HG02642 (cell line): ENCODE results near the gene WASHC1.
"Not testable (repeated sequence)": the region's sequence is repeated elsewhere in the genome, so short reads cannot be mapped to it uniquely, and the experiment has no call there.

ENCODE experiments used
- ATAC-seq: cut with Tn5 transposase; IDR thresholded peaks from one replicate; pipeline ENCODE4 v1.9.1; 2021; ENCODE audit warnings: mild to moderate bottlenecking; ENCODE audit not compliant: unreplicated experiment, poor library complexity

The WASHC1 gene

DNA sequence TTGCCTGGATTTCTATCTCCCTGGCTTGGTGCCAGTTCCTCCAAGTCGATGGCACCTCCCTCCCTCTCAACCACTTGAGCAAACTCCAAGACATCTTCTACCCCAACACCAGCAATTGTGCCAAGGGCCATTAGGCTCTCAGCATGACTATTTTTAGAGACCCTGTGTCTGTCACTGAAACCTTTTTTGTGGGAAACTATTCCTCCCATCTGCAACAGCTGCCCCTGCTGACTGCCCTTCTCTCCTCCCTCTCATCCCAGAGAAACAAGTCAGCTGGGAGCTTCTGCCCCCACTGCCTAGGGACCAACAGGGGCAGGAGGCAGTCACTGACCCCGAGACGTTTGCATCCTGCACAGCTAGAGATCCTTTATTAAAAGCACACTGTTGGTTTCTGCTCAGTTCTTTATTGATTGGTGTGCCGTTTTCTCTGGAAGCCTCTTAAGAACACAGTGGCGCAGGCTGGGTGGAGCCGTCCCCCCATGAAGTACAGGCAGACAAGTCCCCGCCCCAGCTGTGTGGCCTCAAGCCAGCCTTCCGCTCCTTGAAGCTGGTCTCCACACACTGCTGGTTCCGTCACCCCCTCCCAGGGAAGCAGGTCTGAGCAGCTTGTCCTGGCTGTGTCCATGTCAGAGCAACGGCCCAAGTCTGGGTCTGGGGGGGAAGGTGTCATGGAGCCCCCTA, 15.0 kb downstream of the WASHC1 start:
- ATAC-seq, result not testable (repeated sequence)

DNA sequence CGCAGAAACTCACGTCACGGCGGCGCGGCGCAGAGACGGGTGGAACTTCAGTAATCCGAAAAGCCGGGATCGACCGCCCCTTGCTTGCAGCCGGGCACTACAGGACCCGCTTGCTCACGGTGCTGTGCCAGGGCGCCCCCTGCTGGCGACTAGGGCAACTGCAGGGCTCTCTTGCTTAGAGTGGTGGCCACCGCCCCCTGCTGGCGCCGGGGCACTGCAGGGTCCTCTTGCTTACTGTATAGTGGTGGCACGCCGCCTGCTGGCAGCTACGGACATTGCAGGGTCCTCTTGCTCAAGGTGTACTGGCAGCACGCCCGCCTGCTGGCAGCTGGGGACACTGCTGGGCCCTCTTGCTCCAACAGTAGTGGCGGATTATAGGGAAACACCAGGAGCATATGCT, 18.1 kb downstream of the WASHC1 start:
- ATAC-seq, result not testable (repeated sequence)

DNA sequence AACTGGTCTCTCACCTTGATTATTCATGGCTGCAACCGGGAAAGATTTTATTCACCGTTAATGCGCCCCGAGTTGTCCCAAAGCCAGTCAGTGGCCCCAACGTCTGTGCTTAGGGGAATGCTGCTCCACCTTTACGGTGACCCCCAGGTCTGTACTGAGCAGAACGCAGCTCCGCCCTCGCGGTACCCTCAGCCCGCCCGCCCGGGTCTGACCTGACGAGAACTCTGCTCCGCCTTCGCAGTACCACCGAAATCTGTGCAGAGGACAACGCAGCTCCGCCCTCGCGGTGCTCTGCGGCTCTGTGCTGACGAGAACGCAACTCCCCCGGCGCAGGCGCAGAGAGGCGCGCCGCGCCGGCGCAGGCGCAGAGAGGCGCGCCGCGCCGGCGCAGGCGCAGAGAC, 18.6 kb downstream of the WASHC1 start:
- not testable (repeated sequence) for ATAC-seq

DNA sequence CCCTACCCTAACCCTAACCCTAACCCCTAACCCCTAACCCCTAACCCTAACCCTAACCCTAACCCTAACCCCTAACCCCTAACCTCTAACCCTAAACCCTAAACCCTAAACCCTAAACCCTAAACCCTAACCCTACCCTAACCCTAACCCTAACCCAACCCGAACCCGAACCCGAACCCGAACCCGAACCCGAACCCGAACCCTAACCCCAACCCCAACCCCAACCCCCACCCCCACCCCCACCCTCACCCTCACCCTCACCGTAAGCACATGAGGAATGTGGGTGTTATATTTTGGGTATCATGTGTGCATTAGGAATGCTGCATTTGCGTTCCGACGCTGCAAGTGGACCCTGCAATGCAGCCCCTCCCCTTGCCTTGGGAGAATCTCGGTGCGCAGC, 19.0 kb downstream of the WASHC1 start:
- ATAC-seq, result not testable (repeated sequence)
